HL-60 (cell line): ENCODE data around the gene ANKS1B.

Experiments
- DNase-seq, 2 experiments: peaks; one replicate each; pipeline ENCODE4 v3.0.0-alpha.2; 2010 to 2020; ENCODE audit warnings: low read depth in 1 of 2, low spot score in 1 of 2
- H3K27ac ChIP-seq: fragments of 250-450 bp; sonication (Bioruptor Pico); replicated peaks from 2 replicates; pipeline ENCODE4 v1.5.1; 2020; ENCODE audit warnings: mild to moderate bottlenecking, moderate library complexity
- H3K27me3 ChIP-seq: fragments of 250-450 bp; sonication (Bioruptor Pico); 2 replicates; pipeline ENCODE4 v1.5.1; 2021; ENCODE audit warnings: mild to moderate bottlenecking, moderate library complexity; ENCODE audit not compliant: insufficient read depth, poor library complexity, severe bottlenecking
- H3K4me3 ChIP-seq: replicated peaks from 2 replicates; pipeline ENCODE4 v1.5.1; 2011; ENCODE audit warnings: mild to moderate bottlenecking, control low read depth, low read length; ENCODE audit not compliant: insufficient read depth
- GABPA ChIP-seq: IDR thresholded peaks from 2 replicates; pipeline ENCODE4 v1.6.1; 2012; ENCODE audit warnings: low read depth
- POLR2AphosphoS5 ChIP-seq: IDR thresholded peaks from 2 replicates; pipeline ENCODE4 v1.6.1; 2012; ENCODE audit warnings: low read depth
- SPI1 ChIP-seq: IDR thresholded peaks from 2 replicates; pipeline ENCODE4 v1.6.1; 2012; ENCODE audit warnings: low read depth, mild to moderate bottlenecking, borderline replicate concordance
- TF ChIP-seq, protein P1 (sequence below): IDR thresholded peaks from one replicate; pipeline ENCODE4 v1.5.1; 2011; ENCODE audit warnings: low read length, control low read depth, inconsistent platforms; ENCODE audit not compliant: insufficient read depth
- TF ChIP-seq, protein P2 (sequence below): IDR thresholded peaks from 2 replicates; pipeline ENCODE4 v1.6.1; 2012; ENCODE audit warnings: low read depth; ENCODE audit not compliant: insufficient replicate concordance

ANKS1B gene

GRCh38 chr12:99019798-99020197 lies 964.9 kb downstream of the ANKS1B start:
- no peak for DNase-seq
- Histone ChIP-seq H3K27ac (no peak overlapping the region), H3K4me3 (no peak overlapping the region), H3K27me3 (no peaks in the 10 kb centered on the region)
- TF ChIP-seq GABPA, result no peak
- TF ChIP-seq, protein P1, sequence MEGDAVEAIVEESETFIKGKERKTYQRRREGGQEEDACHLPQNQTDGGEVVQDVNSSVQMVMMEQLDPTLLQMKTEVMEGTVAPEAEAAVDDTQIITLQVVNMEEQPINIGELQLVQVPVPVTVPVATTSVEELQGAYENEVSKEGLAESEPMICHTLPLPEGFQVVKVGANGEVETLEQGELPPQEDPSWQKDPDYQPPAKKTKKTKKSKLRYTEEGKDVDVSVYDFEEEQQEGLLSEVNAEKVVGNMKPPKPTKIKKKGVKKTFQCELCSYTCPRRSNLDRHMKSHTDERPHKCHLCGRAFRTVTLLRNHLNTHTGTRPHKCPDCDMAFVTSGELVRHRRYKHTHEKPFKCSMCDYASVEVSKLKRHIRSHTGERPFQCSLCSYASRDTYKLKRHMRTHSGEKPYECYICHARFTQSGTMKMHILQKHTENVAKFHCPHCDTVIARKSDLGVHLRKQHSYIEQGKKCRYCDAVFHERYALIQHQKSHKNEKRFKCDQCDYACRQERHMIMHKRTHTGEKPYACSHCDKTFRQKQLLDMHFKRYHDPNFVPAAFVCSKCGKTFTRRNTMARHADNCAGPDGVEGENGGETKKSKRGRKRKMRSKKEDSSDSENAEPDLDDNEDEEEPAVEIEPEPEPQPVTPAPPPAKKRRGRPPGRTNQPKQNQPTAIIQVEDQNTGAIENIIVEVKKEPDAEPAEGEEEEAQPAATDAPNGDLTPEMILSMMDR, result no peak
- no peak for TF ChIP-seq POLR2AphosphoS5
- TF ChIP-seq SPI1, result no peak
- TF ChIP-seq, protein P2, sequence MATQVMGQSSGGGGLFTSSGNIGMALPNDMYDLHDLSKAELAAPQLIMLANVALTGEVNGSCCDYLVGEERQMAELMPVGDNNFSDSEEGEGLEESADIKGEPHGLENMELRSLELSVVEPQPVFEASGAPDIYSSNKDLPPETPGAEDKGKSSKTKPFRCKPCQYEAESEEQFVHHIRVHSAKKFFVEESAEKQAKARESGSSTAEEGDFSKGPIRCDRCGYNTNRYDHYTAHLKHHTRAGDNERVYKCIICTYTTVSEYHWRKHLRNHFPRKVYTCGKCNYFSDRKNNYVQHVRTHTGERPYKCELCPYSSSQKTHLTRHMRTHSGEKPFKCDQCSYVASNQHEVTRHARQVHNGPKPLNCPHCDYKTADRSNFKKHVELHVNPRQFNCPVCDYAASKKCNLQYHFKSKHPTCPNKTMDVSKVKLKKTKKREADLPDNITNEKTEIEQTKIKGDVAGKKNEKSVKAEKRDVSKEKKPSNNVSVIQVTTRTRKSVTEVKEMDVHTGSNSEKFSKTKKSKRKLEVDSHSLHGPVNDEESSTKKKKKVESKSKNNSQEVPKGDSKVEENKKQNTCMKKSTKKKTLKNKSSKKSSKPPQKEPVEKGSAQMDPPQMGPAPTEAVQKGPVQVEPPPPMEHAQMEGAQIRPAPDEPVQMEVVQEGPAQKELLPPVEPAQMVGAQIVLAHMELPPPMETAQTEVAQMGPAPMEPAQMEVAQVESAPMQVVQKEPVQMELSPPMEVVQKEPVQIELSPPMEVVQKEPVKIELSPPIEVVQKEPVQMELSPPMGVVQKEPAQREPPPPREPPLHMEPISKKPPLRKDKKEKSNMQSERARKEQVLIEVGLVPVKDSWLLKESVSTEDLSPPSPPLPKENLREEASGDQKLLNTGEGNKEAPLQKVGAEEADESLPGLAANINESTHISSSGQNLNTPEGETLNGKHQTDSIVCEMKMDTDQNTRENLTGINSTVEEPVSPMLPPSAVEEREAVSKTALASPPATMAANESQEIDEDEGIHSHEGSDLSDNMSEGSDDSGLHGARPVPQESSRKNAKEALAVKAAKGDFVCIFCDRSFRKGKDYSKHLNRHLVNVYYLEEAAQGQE, result no peak

GRCh38 chr12:99017971-99018370 lies 966.8 kb downstream of the ANKS1B start:
- H3K27ac ChIP-seq, result no peak overlapping the region
- TF ChIP-seq GABPA (no peak), SPI1 (no peak), POLR2AphosphoS5 (no peak)
- TF ChIP-seq, protein P2, result no peak
- TF ChIP-seq, protein P1, result no peak
- no peaks in the 10 kb centered on the region for H3K27me3 ChIP-seq
- DNase-seq, result no peak
- no peak overlapping the region for H3K4me3 ChIP-seq

GRCh38 chr12:99009654-99010296 lies 975.0 kb downstream of the ANKS1B start:
- Histone ChIP-seq H3K4me3 (no peak overlapping the region), H3K27me3 (no peaks in the 10 kb centered on the region), H3K27ac (no peak overlapping the region)
- DNase-seq, result no peak
- TF ChIP-seq GABPA, result no peak
- TF ChIP-seq, protein P2, result no peak
- no peak for TF ChIP-seq POLR2AphosphoS5
- TF ChIP-seq SPI1, result no peak
- TF ChIP-seq, protein P1, result no peak
